GM18499 (cell line): ENCODE data around the gene TPD52L1.
"Not testable (repeated sequence)": the region's sequence is repeated elsewhere in the genome, so short reads cannot be mapped to it uniquely, and the experiment has no call there.

ENCODE experiments used
- ATAC-seq: cut with Tn5 transposase; IDR thresholded peaks from one replicate; pipeline ENCODE4 v1.9.1; 2021; ENCODE audit warnings: moderate number of reproducible peaks; ENCODE audit not compliant: insufficient read depth, unreplicated experiment

TPD52L1 gene

GRCh38 chr6:125262016-125263013, 108.7 kb downstream of the TPD52L1 start:
- no peak for ATAC-seq

DNA sequence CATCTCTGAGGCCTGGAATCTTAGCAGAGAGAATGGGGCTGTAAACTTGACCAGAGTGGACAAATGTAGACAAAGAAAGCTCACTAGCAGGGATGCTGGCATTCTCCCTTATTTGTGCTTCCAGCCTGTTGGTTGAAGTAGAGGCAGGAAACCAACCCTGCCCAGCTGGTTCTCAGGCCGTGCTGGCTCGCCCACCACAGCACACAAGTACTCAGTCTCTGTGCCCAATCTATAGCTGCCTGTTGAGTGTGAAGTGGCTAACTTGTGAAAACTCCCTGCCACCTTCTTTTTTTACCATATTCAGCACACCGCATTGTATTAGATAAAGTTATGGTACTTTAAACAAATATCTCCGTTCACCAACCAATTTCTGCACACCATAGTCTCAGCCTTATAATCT, 110.9 kb downstream of the TPD52L1 start:
- no peak for ATAC-seq

DNA sequence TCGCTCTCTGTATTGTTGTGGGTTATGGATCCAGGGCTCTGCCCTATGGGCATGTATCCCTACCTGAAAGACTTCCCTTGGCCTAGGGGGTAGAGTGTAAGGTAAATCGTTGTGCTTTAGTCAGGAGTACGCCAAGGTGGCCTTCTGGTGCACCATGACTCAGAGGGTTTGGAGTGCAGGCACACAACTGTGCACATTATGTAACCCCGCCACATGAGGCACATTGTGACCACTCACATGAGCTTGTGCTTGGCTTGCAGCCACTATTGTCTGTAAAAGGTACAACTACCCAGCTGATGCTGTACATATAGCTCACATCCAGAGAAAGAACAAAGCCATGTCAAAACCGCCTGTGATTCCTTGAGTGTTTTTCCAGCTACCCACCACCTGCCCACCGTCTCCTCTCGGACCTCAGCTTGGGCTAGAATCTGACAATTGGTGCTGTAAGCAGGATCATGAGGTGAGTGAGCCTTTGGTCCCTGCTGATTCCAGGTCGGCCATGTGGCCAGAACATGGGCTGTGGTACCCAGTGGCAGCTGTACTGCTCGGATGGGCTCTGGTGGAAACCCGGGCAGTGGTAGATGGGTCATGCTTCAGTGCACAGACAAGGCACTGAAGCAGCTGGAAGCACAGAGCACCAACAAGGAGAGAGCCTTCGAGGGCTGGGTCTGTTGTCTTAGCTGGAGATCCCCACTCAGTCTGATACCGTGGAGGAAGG, 114.4 kb downstream of the TPD52L1 start:
- no peak for ATAC-seq

GRCh38 chr6:125268765-125269164, 115.2 kb downstream of the TPD52L1 start:
- ATAC-seq: no peak

- ATAC-seq: no peak
Observed at GRCh38 chr6:125269328-125269985, 115.9 kb downstream of the TPD52L1 start.

DNA sequence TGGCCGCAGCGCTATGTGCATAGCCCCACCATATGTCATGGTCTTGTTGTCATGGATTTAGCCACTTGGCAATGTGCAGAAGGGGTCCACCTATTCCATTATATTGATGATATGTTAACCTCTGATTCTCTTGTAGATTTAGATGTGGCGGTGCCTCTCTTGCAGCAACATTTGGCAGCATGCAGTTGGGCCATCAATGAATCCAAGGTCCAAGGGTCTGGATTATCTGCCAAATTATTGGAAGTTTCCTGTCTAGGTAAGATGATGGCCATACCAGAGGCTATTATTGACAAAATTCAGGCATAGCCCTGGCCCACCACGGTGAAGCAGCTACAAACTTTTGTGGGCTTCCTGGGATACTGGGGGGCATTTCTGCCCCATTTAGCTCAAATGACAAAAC, 116.8 kb downstream of the TPD52L1 start:
- ATAC-seq: no peak

- no peak for ATAC-seq
Observed at GRCh38 chr6:125271486-125272159, 118.0 kb downstream of the TPD52L1 start.

GRCh38 chr6:125273251-125273650, 119.7 kb downstream of the TPD52L1 start:
- no peak for ATAC-seq

GRCh38 chr6:125273965-125274364, 120.4 kb downstream of the TPD52L1 start:
- no peak for ATAC-seq

GRCh38 chr6:125274935-125275334, 121.4 kb downstream of the TPD52L1 start:
- no peak for ATAC-seq

DNA sequence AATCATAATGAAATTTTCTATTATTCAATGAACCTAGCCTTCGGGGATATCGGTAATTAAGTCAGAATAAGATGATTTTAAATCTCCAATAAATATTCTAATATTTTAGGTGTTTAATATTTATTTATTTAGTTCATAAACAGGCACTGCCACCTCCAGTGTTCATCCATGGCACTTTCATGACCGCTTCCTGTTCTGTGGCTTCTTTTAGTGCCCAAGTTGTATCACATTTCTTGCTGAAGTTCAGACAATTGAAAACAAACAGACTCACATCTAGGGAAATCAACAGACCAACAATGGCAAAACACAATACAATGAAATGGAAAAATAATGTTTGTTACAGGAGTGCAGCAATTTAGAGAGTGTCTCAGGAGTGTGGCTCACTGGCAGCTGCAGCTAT, 122.2 kb downstream of the TPD52L1 start:
- no peak for ATAC-seq

DNA sequence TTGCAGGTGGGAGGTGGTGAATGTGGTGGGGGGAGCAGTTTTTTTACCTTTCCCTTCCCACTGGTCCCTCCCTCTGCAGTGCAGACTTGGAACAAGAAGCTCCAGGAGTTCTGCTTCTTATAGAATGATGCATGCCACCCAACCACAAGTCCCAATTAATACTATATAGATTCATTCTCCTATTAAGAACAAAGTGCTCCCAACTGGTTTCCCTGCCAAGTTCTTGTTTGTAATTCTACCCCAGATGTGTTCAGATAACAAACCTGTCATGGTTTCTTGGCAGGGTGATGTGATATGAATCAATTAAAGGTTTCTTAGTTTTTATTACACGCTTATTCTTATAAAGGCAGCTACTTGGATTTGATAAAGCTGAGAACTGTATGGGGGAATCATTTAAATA, 124.3 kb downstream of the TPD52L1 start:
- no peak for ATAC-seq

GRCh38 chr6:125279961-125280360, 126.4 kb downstream of the TPD52L1 start:
- ATAC-seq: no peak

DNA sequence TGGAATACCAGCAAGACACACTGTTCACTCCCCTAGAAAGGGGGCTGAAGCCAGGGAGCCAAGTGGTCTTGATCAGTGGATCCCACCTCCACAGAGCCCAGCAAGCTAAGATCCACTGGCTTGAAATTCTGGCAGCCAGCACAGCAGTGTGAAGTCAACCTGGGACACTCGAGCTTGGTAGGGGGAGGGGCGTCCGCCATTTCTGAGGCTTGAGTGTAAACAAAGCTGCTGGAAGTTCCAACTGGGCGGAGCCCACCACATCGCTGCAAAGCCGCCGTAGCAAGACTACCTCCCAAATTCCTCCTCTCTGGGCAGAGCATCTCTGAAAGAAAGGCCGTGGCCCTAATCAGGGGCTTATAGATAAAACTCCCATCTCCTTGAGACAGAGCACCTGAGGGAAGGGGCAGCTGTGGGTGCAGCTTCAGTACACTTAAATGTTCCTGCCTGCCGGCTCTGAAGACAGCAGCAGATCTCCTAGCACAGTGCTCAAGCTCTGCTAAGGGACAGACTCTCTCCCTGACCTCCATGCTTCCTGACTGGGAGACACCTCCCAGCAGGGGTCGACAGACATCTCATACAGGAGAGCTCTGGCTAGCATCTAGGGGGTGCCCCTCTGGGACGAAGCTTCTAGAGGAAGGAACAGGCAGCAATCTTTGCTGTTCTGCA, 126.9 kb downstream of the TPD52L1 start:
- not testable (repeated sequence) for ATAC-seq

GRCh38 chr6:125282470-125282869, 128.9 kb downstream of the TPD52L1 start:
- not testable (repeated sequence) for ATAC-seq

- no peak for ATAC-seq
Observed at GRCh38 chr6:125285353-125285752, 131.8 kb downstream of the TPD52L1 start.

DNA sequence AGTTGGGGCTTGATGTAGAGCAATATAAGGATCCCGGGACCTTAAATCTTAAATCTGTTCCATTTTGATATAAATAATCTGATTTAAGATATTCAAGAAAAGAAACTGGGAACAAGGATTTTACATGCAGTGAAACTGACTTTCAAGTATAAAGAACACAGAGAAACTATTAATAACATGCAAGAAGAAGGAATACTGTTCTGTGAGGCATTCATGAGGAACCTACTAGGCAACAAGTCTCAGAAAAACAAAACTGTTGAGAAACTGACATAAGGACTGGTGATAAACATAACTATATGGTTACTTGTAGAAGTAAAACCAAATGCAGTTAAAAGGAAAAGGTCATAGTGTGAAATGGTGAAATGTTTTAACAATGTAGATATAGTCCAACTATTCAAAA, 132.4 kb downstream of the TPD52L1 start:
- no peak for ATAC-seq

GRCh38 chr6:125287718-125288117, 134.1 kb downstream of the TPD52L1 start:
- ATAC-seq: no peak

- no peak for ATAC-seq
Observed at GRCh38 chr6:125293587-125293986, 140.0 kb downstream of the TPD52L1 start.

GRCh38 chr6:125294036-125294435, 140.5 kb downstream of the TPD52L1 start:
- no peak for ATAC-seq
